Uterus (tissue), 2 donors: ENCODE data around the gene MLXIPL.

Experiments used
- POLR2A ChIP-seq, 2 donors: fragments of 450-650 bp; IDR thresholded peaks; one replicate each; pipeline ENCODE4 v1.6.1; 2016; ENCODE audit warnings: antibody characterized with exemption in 2 of 2, mild to moderate bottlenecking in 1 of 2, moderate library complexity in 1 of 2
- TF ChIP-seq, protein P1 (sequence below), 4 experiments: fragments of 200-600 bp in 2 of 4; fragments of 450-650 bp in 2 of 4; sonication (generic) in 2 of 4; IDR thresholded peaks; one replicate each; pipeline ENCODE4 v1.5.1; 2016 to 2019; ENCODE audit warnings: antibody characterized with exemption in 4 of 4, mild to moderate bottlenecking in 2 of 4, moderate library complexity in 1 of 4

DNA sequence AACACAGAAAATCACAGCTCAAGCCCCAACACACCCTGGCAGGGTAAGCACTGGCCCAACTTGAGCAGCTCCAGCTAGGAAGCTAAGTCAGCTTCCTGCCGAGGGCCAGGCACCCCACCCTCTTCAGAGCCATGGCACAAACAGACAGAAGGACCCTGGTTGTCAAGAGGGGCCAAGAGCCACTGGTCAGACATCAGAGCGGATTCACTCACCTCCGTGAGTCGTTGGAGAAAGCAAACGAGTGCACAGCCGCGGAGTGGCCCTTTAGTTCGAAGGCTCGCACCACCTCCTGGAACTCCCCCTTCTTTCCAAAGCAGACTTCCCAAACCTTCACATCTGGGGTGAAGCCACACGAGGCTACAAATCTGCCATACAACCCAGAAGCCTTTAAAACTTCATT is 53.3 kb downstream of the MLXIPL start:
- TF ChIP-seq, protein P1, sequence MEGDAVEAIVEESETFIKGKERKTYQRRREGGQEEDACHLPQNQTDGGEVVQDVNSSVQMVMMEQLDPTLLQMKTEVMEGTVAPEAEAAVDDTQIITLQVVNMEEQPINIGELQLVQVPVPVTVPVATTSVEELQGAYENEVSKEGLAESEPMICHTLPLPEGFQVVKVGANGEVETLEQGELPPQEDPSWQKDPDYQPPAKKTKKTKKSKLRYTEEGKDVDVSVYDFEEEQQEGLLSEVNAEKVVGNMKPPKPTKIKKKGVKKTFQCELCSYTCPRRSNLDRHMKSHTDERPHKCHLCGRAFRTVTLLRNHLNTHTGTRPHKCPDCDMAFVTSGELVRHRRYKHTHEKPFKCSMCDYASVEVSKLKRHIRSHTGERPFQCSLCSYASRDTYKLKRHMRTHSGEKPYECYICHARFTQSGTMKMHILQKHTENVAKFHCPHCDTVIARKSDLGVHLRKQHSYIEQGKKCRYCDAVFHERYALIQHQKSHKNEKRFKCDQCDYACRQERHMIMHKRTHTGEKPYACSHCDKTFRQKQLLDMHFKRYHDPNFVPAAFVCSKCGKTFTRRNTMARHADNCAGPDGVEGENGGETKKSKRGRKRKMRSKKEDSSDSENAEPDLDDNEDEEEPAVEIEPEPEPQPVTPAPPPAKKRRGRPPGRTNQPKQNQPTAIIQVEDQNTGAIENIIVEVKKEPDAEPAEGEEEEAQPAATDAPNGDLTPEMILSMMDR (IDR thresholded peaks at IDR 0.05), result no peak
- TF ChIP-seq POLR2A (IDR thresholded peaks at IDR 0.05), result no peak
